ENCODE measurements around the gene GLT8D1. TPM values are rescaled to one million over a fixed set of nuclear protein-coding genes. Genes with fewer than 3 reads are reported as not detected.

Gene GLT8D1
- polyA plus RNA-seq, 1 donor: 53.8 TPM

DNA sequence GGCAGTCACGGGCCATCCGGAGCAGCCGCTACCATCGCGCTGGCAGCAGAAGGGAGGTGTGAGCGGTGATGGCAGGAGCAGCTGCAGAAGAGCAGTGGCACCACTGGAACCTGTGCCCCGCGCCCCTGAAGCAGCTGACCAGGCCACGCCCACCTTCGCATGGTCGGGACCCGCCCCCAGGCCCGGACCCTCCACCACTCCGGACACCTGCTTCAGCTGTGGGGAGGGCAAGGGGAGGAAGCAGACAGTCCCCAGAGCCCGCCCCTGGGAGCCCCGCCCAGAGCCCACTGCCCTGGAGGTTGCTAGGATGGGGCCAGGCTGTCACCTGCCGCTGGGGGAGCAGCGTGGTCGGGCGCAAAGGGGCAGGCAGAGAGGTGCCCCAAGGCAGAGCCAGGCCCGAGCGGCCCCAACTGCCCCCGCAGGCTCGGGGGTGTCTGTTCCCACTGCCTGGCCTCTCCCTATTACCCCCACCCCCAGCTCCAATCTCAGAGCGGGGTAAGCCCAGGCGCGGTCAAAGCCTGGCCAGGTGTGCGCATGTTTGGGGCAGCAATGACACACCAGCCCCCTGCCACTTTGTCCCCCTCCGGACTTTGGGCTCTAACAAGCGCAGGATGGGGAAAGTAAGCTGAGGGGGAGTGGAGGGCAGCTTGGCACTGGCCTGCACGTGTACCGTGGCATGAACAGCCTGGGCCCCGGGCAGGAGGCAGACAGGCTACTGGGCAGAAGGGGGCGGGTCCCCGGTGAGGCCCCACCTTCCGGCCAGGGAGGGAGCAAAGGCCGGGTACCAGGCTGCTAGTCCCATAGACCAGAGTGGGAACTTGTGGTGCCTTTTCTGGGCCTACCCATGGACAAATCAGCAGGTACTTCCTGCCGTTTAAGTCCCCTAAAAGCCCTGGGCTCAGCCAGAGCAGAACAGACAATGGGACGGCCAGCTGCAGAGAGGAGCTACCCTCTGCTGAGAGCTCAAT is 9.0 kb upstream of the GLT8D1 start:
- no CpG with 5 or more reads among the region's 39 CpGs for WGBS (ENCODE audit: insufficient coverage, low lambda C conversion rate)
- peak overlapping the region; percentile 5 for H3K27ac ChIP-seq (ENCODE audit: low read length)
- peak overlapping the region; percentile 42 for H3K4me3 ChIP-seq (ENCODE audit: low read length)
- H3K4me1 ChIP-seq (ENCODE audit: control insufficient read depth, insufficient read depth, low read length): peaks cover 3% of the 10 kb centered on the region
- H3K9me3 ChIP-seq (ENCODE audit: control insufficient read depth, low read depth, low read length): peaks cover under 1% of the 10 kb centered on the region
- no peaks in the 10 kb centered on the region for H3K27me3 ChIP-seq (ENCODE audit: control insufficient read depth, insufficient read depth, low read length)
- peaks cover 13% of the 10 kb centered on the region for H3K36me3 ChIP-seq (ENCODE audit: control insufficient read depth, insufficient read depth, low read length)
- DNase-seq: peak; percentile 69 to 85

DNA sequence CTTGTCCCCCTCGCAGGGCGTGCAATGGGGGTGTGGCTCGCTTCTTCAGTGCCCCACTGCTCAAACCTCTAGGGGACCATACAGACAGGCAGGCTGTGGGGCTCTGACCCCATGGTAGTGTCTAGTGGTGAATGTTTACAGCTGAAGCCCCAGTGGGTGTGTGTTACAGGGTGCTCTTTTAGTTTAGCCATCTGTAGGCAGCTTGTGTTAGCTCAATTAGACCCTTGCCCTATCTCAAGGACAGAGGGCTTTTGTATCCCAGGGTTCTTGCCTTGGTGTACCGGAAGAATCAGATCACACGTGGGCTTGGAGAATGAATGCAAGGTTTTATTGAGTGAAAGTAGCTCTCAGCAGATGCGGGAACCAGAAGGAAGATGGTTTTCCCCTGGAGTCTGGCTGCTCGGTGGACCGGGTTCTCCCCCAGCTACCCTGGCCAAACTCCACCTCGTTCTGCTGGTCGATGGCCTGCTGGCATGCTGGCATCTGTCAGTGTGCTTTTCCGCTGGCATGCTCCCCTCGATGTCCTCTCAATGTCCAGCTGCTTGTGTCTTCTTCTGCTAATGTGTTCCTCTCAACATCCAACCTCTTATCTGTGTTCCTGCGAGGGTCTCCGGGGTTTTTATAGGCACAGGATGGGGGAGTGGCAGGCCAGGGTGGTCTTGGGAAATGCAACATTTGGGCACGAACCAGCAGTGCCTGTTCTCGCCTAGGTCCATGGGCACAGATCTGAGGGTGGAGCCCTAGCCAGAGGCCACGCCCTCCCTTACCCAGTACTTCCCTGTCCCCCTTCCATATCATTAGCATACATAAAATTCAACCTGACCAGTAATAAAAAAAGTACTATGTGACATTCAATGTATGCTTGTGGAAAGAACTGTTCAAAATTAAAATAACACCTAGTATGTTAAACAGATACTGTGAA is 7.0 kb upstream of the GLT8D1 start:
- peaks cover 3% of the 10 kb centered on the region for H3K4me1 ChIP-seq (ENCODE audit: control insufficient read depth, insufficient read depth, low read length)
- peaks cover 13% of the 10 kb centered on the region for H3K36me3 ChIP-seq (ENCODE audit: control insufficient read depth, insufficient read depth, low read length)
- H3K27ac ChIP-seq (ENCODE audit: low read length): no peak overlapping the region
- DNase-seq: no peak
- no peak overlapping the region for H3K4me3 ChIP-seq (ENCODE audit: low read length)
- no peaks in the 10 kb centered on the region for H3K27me3 ChIP-seq (ENCODE audit: control insufficient read depth, insufficient read depth, low read length)
- no peaks in the 10 kb centered on the region for H3K9me3 ChIP-seq (ENCODE audit: control insufficient read depth, low read depth, low read length)
- no CpG with 5 or more reads among the region's 17 CpGs for WGBS (ENCODE audit: insufficient coverage, low lambda C conversion rate)

DNA sequence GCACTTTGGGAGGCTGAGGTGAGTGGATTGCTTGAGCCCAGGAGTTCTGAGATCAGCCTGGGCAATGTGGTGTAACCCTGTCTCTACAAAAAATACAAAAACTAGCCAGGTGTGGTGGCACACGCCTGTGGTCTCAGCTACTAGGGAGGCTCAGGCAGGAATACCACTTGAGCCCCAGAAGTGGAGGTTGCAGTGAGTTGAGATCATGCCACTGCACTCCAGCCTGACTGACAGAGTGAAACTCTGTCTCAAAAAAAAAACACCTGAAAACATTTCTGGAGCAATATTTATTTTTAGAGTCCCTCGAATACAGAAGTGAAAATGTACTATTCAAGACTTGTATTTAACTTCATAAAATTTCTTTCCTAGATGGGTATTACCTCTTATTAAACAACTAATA is 4.9 kb upstream of the GLT8D1 start:
- peaks cover 3% of the 10 kb centered on the region for H3K4me1 ChIP-seq (ENCODE audit: control insufficient read depth, insufficient read depth, low read length)
- H3K9me3 ChIP-seq (ENCODE audit: control insufficient read depth, low read depth, low read length): no peaks in the 10 kb centered on the region
- DNase-seq: no peak
- no peaks in the 10 kb centered on the region for H3K27me3 ChIP-seq (ENCODE audit: control insufficient read depth, insufficient read depth, low read length)
- H3K27ac ChIP-seq (ENCODE audit: low read length): no peak overlapping the region
- peaks cover 13% of the 10 kb centered on the region for H3K36me3 ChIP-seq (ENCODE audit: control insufficient read depth, insufficient read depth, low read length)
- 100% methylated on average over 1 of the region's 2 CpGs for WGBS (ENCODE audit: insufficient coverage, low lambda C conversion rate)
- H3K4me3 ChIP-seq (ENCODE audit: low read length): no peak overlapping the region

DNA sequence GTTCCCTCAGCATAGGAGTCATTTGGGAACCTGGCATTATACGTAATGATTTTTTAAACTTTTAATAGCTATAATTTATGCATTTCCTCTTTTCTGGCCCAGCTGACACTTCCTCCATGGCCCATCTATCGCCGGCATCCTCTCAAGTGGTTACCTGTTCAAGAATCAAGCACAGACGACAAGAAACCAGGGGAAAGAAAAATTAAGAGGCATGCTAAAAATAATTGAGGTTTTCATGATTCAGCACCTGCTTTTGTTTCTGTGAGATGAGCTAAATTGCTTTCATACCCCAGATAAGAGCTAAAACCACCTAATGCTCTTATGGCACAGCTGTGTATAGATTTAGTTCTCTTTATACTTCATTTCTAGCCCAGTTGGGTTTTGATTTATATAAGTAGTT is 2.0 kb upstream of the GLT8D1 start:
- no peak overlapping the region for H3K27ac ChIP-seq (ENCODE audit: low read length)

DNA sequence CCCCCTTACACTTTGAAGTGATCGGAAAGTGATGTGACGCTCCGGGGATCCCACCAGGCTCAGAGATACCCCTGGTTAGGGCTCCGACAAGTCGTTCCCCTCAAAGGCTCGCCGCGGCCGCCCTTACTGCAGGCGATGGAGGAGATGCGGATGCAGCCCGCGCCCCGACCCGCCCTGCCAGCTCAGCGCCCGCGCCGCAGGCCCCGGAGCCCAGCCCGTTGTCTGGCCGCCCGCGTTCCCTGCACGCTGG is 228 bp downstream of the GLT8D1 start:
- no peaks in the 10 kb centered on the region for H3K9me3 ChIP-seq (ENCODE audit: control insufficient read depth, low read depth, low read length)
- peaks cover 8% of the 10 kb centered on the region for H3K36me3 ChIP-seq (ENCODE audit: control insufficient read depth, insufficient read depth, low read length)
- H3K27me3 ChIP-seq (ENCODE audit: control insufficient read depth, insufficient read depth, low read length): no peaks in the 10 kb centered on the region
- H3K4me1 ChIP-seq (ENCODE audit: control insufficient read depth, insufficient read depth, low read length): peaks cover 13% of the 10 kb centered on the region
- peak overlapping the region; percentile 89 for H3K4me3 ChIP-seq (ENCODE audit: low read length)
- DNase-seq: no peak
- peak overlapping the region; percentile 70 for H3K27ac ChIP-seq (ENCODE audit: low read length)
- no CpG with 5 or more reads among the region's 25 CpGs for WGBS (ENCODE audit: insufficient coverage, low lambda C conversion rate)

More for the DNA sequence above, 2.0 kb upstream of the GLT8D1 start:
- H3K9me3 ChIP-seq (ENCODE audit: control insufficient read depth, low read depth, low read length): no peaks in the 10 kb centered on the region
- peaks cover 13% of the 10 kb centered on the region for H3K4me1 ChIP-seq (ENCODE audit: control insufficient read depth, insufficient read depth, low read length)
- H3K4me3 ChIP-seq (ENCODE audit: low read length): peak overlapping the region; percentile 89
- 88% methylated on average over 3 of the region's 4 CpGs for WGBS (ENCODE audit: insufficient coverage, low lambda C conversion rate)
- H3K27me3 ChIP-seq (ENCODE audit: control insufficient read depth, insufficient read depth, low read length): no peaks in the 10 kb centered on the region
- DNase-seq: no peak
- H3K36me3 ChIP-seq (ENCODE audit: control insufficient read depth, insufficient read depth, low read length): peaks cover 13% of the 10 kb centered on the region

- no peaks in the 10 kb centered on the region for H3K27me3 ChIP-seq (ENCODE audit: control insufficient read depth, insufficient read depth, low read length)
- no CpG with 5 or more reads among the region's 22 CpGs for WGBS (ENCODE audit: insufficient coverage, low lambda C conversion rate)
- DNase-seq: peak; percentile 31 to 67
- H3K4me3 ChIP-seq (ENCODE audit: low read length): peak overlapping the region; percentile 89
- peak overlapping the region; percentile 70 for H3K27ac ChIP-seq (ENCODE audit: low read length)
- H3K36me3 ChIP-seq (ENCODE audit: control insufficient read depth, insufficient read depth, low read length): peaks cover 11% of the 10 kb centered on the region
- no peaks in the 10 kb centered on the region for H3K9me3 ChIP-seq (ENCODE audit: control insufficient read depth, low read depth, low read length)
- peaks cover 13% of the 10 kb centered on the region for H3K4me1 ChIP-seq (ENCODE audit: control insufficient read depth, insufficient read depth, low read length)
Measured at GRCh38 chr3:52704611-52705437, 767 bp downstream of the GLT8D1 start.

DNA sequence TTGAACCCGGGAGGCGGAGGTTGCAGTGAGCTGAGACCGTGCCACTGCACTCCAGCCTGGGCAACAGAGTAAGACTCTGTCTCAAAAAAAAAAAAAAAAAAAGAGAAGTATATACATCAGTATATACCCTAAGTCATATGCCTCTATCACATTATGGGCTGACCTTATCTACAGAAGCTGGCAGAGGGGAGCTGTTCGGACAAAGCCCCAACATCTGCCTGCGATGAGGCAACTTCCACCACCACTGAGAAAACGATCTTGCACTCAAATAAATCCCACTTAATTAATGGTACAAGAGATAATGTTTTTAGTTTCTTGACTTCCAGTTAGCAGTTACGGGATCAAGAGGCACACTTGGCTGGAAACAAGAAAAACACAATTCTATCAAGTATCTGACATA is 2.2 kb downstream of the GLT8D1 start:
- Histone ChIP-seq H3K36me3 (ENCODE audit: control insufficient read depth, insufficient read depth, low read length) (peaks cover 11% of the 10 kb centered on the region), H3K4me3 (ENCODE audit: low read length) (no peak overlapping the region), H3K4me1 (ENCODE audit: control insufficient read depth, insufficient read depth, low read length) (peaks cover 13% of the 10 kb centered on the region), H3K27me3 (ENCODE audit: control insufficient read depth, insufficient read depth, low read length) (no peaks in the 10 kb centered on the region), H3K27ac (ENCODE audit: low read length) (no peak overlapping the region), H3K9me3 (ENCODE audit: control insufficient read depth, low read depth, low read length) (no peaks in the 10 kb centered on the region)
- DNase-seq: no peak
- 94% methylated on average over 3 of the region's 7 CpGs for WGBS (ENCODE audit: insufficient coverage, low lambda C conversion rate)

DNA sequence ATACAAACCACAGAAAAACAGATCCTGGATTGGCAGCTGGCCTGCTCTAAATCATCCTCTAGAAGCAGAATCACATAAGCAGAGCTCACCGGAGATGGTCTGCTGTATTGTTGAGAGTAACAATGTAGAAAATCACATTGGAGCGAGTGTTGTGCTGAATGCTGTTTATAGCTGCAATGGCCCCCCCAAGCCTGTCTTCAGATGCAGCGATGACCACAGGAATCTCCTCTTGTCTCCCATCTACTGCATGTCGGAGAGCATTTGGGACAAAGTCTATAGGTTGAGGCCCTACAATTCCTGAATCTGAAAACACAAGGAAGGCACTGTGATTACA is 8.0 kb downstream of the GLT8D1 start:
- Histone ChIP-seq H3K36me3 (ENCODE audit: control insufficient read depth, insufficient read depth, low read length) (peaks cover 50% of the 10 kb centered on the region), H3K4me3 (ENCODE audit: low read length) (no peak overlapping the region), H3K4me1 (ENCODE audit: control insufficient read depth, insufficient read depth, low read length) (no peaks in the 10 kb centered on the region), H3K27me3 (ENCODE audit: control insufficient read depth, insufficient read depth, low read length) (no peaks in the 10 kb centered on the region), H3K27ac (ENCODE audit: low read length) (no peak overlapping the region), H3K9me3 (ENCODE audit: control insufficient read depth, low read depth, low read length) (no peaks in the 10 kb centered on the region)
- no peak for DNase-seq
- no CpG with 5 or more reads among the region's 4 CpGs for WGBS (ENCODE audit: insufficient coverage, low lambda C conversion rate)

DNA sequence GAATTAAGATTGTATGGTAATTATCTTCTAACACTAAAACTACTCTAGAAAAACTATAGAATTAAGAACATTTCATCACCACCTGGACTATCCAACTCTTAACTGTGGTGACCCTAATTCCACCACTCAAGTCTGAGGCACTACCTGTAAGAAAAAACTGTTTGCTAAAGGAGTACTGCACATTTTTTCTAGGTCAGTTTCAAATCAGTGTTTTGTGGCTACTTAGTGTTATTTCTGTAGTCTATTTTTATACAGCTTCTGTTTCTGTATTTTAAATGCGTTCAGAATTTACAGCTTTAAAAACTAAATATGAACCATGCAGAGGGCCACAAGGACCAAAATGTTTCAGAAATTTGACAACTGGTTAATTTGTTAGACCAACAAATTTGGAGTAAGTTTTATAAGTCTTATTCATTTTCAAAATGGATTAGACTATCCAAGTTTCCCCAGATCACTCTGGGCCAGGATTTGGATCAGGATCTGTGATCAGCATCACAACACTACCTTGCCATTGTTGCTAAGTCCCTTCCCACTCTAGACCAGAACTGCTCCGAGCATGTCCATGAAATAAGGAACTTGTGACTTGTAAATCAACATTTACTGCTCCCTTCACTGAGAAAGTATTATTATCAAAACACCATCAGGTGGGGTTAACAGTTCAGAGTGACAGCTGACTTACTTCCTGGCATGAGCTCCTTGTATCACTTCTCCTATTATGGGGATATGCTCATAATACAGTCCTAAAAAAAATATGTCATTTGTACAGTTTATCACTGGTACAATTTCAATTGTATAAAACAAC is 8.6 kb downstream of the GLT8D1 start:
- Histone ChIP-seq H3K27ac (ENCODE audit: low read length) (no peak overlapping the region), H3K4me1 (ENCODE audit: control insufficient read depth, insufficient read depth, low read length) (no peaks in the 10 kb centered on the region), H3K4me3 (ENCODE audit: low read length) (no peak overlapping the region), H3K36me3 (ENCODE audit: control insufficient read depth, insufficient read depth, low read length) (peaks cover 52% of the 10 kb centered on the region), H3K9me3 (ENCODE audit: control insufficient read depth, low read depth, low read length) (no peaks in the 10 kb centered on the region), H3K27me3 (ENCODE audit: control insufficient read depth, insufficient read depth, low read length) (no peaks in the 10 kb centered on the region)
- no peak for DNase-seq
- no CpG with 5 or more reads among the region's 2 CpGs for WGBS (ENCODE audit: insufficient coverage, low lambda C conversion rate)

Measured in large intestine (tissue), 3 donors.